H1 (cell line): ENCODE results near the gene SLC36A2. TPM values are rescaled to one million over a fixed set of nuclear protein-coding genes. Genes with fewer than 3 reads are reported as not detected.

Experiments used
- CTCF ChIA-PET: fragments of 300-600 bp; sonication (Branson Sonifier 250); formaldehyde crosslinking; loops from one replicate; lab custom pipeline; 2021; ENCODE audit not compliant: partially characterized antibody; lab: Charles Lee
- POLR2A ChIA-PET: fragments of 300-600 bp; sonication (Branson Sonifier 250); formaldehyde crosslinking; loops from one replicate; lab custom pipeline; 2021; ENCODE audit warnings: inconsistent platforms; ENCODE audit not compliant: partially characterized antibody; lab: Charles Lee
- DNase-seq, 2 experiments: peaks; one replicate each; pipeline versions ENCODE4 v3.0.0 to v3.0.0-alpha.2; 2010 to 2022; ENCODE audit warnings: low spot score in 2 of 2, low read depth in 1 of 2, mixed read lengths in 1 of 2
- FAIRE-seq: peaks from 2 replicates; lab custom pipeline; 2011; peaks lifted over from hg19 to GRCh38; lab: Jason Lieb, UNC
- H2AFZ ChIP-seq: 2 replicates; pipeline ENCODE4 v1.8.1; 2012; ENCODE audit warnings: low read length, inconsistent platforms
- H2AK5ac ChIP-seq: 2 replicates; pipeline ENCODE4 v1.6.1; 2013; ENCODE audit warnings: low read depth, low read length
- H2BK120ac ChIP-seq: replicated peaks from 2 replicates; pipeline ENCODE3; 2013; ENCODE audit warnings: low read depth, low read length, inconsistent platforms
- H2BK12ac ChIP-seq: 2 replicates; pipeline ENCODE4 v1.6.1; 2013; ENCODE audit warnings: low read depth, low read length
- H2BK15ac ChIP-seq: 2 replicates; pipeline ENCODE4 v1.6.1; 2013; ENCODE audit warnings: low read length
- H2BK20ac ChIP-seq: 2 replicates; pipeline ENCODE4 v1.6.1; 2013; ENCODE audit warnings: low read length
- H2BK5ac ChIP-seq: 2 replicates; pipeline ENCODE4 v1.6.1; 2013; ENCODE audit warnings: low read depth, low read length
- H3K14ac ChIP-seq: 2 replicates; pipeline ENCODE4 v1.6.1; 2013; ENCODE audit warnings: inconsistent platforms; ENCODE audit not compliant: insufficient read length
- H3K18ac ChIP-seq: 2 replicates; pipeline ENCODE4 v1.6.1; 2013; ENCODE audit warnings: low read length; ENCODE audit errors: extremely low read depth
- H3K23ac ChIP-seq: 2 replicates; pipeline ENCODE4 v1.6.1; 2013; ENCODE audit warnings: inconsistent platforms; ENCODE audit not compliant: insufficient read length
- H3K23me2 ChIP-seq: 2 replicates; pipeline ENCODE4 v1.6.1; 2013; ENCODE audit warnings: low read depth, low read length
- H3K27ac ChIP-seq: 2 replicates; pipeline ENCODE4 v1.6.1; 2011; ENCODE audit warnings: low read depth, low read length, inconsistent platforms
- H3K27me3 ChIP-seq, 4 experiments: replicated peaks in 1 of 4; 1 replicate in 1 of 4; 2 replicates in 3 of 4; pipeline versions ENCODE4 v1.6.1 to v1.8.1; 2011 to 2013; ENCODE audit warnings: low read length in 3 of 4, mild to moderate bottlenecking in 3 of 4, inconsistent platforms in 2 of 4, mixed read lengths in 2 of 4, moderate library complexity in 1 of 4; ENCODE audit not compliant: control insufficient read depth in 3 of 4, insufficient read depth in 3 of 4; ENCODE audit errors: extremely low read depth in 1 of 4
- H3K36me3 ChIP-seq, 4 experiments: 2 replicates each; pipeline versions ENCODE4 v1.6.1 to v1.8.1; 2011 to 2013; ENCODE audit warnings: mild to moderate bottlenecking in 4 of 4, low read length in 3 of 4, moderate library complexity in 2 of 4, control low read depth in 1 of 4, inconsistent platforms in 1 of 4; ENCODE audit not compliant: insufficient read depth in 4 of 4, control insufficient read depth in 2 of 4
- H3K4ac ChIP-seq: replicated peaks from 2 replicates; pipeline ENCODE3; 2013; ENCODE audit warnings: low read length, low read depth, mixed read lengths, inconsistent platforms; ENCODE audit not compliant: insufficient read length
- H3K4me1 ChIP-seq, 4 experiments: replicated peaks in 1 of 4; 1 replicate in 1 of 4; 2 replicates in 3 of 4; pipeline versions ENCODE4 v1.6.1 to v1.8.1; 2011 to 2013; ENCODE audit warnings: low read length in 3 of 4, inconsistent platforms in 2 of 4, mixed read lengths in 1 of 4; ENCODE audit not compliant: insufficient read depth in 4 of 4, control insufficient read depth in 3 of 4
- H3K4me2 ChIP-seq, 2 experiments: 2 replicates each; pipeline versions ENCODE4 v1.6.1 to v1.8.1; 2011 to 2013; ENCODE audit warnings: low read depth in 2 of 2, low read length in 2 of 2, control low read depth in 1 of 2, inconsistent platforms in 1 of 2, mild to moderate bottlenecking in 1 of 2; ENCODE audit not compliant: insufficient read depth in 1 of 2
- H3K4me3 ChIP-seq, 4 experiments: fragments of 200-600, 300-600 bp in 1 of 4; sonication (generic), shearing (Covaris generic), sonication (Bioruptor Twin) in 1 of 4; 2 replicates each; pipeline versions ENCODE4 v1.5.1 to v1.8.1; 2011 to 2016; ENCODE audit warnings: low read length in 4 of 4, low read depth in 3 of 4, control low read depth in 2 of 4, inconsistent platforms in 2 of 4, mild to moderate bottlenecking in 2 of 4, mixed read lengths in 1 of 4, moderate library complexity in 1 of 4; ENCODE audit not compliant: insufficient read depth in 2 of 4; ENCODE audit errors: extremely low read depth in 1 of 4
- H3K56ac ChIP-seq: replicated peaks from 2 replicates; pipeline ENCODE3; 2013; ENCODE audit warnings: low read depth, mild to moderate bottlenecking, mixed read lengths, low read length, inconsistent platforms; ENCODE audit not compliant: insufficient read length
- H3K79me1 ChIP-seq: 2 replicates; pipeline ENCODE4 v1.6.1; 2013; ENCODE audit warnings: low read depth, low read length, control low read depth
- H3K79me2 ChIP-seq, 2 experiments: 2 replicates each; pipeline versions ENCODE4 v1.6.1 to v1.8.1; 2012 to 2013; ENCODE audit warnings: low read length in 2 of 2, mild to moderate bottlenecking in 2 of 2, inconsistent platforms in 1 of 2; ENCODE audit not compliant: insufficient read depth in 2 of 2, control insufficient read depth in 1 of 2
- H3K9ac ChIP-seq, 4 experiments: replicated peaks in 1 of 4; 1 replicate in 1 of 4; 2 replicates in 3 of 4; pipeline versions ENCODE4 v1.6.1 to v1.8.1; 2011 to 2013; ENCODE audit warnings: low read depth in 3 of 4, low read length in 3 of 4, control low read depth in 2 of 4, mild to moderate bottlenecking in 2 of 4, moderate library complexity in 2 of 4, inconsistent platforms in 1 of 4; ENCODE audit errors: extremely low read depth in 1 of 4
- H3K9me3 ChIP-seq, 2 experiments: 2 replicates each; pipeline versions ENCODE4 v1.6.1 to v1.8.1; 2012 to 2013; ENCODE audit warnings: mild to moderate bottlenecking in 2 of 2, moderate library complexity in 2 of 2, control low read depth in 1 of 2, inconsistent platforms in 1 of 2, low read depth in 1 of 2, low read length in 1 of 2, mixed read lengths in 1 of 2; ENCODE audit not compliant: insufficient read depth in 2 of 2
- H4K20me1 ChIP-seq, 2 experiments: replicated peaks in 1 of 2; 2 replicates each; pipeline versions ENCODE3 to v1.8.1; 2011 to 2013; ENCODE audit warnings: inconsistent platforms in 2 of 2, low read length in 2 of 2, mild to moderate bottlenecking in 1 of 2; ENCODE audit not compliant: insufficient read depth in 2 of 2, control insufficient read depth in 1 of 2
- H4K5ac ChIP-seq: 2 replicates; pipeline ENCODE4 v1.6.1; 2013; ENCODE audit warnings: low read length, low read depth, mixed read lengths, inconsistent platforms; ENCODE audit not compliant: insufficient read length
- H4K8ac ChIP-seq: 2 replicates; pipeline ENCODE4 v1.8.0; 2013; ENCODE audit warnings: mild to moderate bottlenecking, moderate library complexity, low read length, inconsistent platforms; ENCODE audit not compliant: insufficient read depth; ENCODE audit errors: extremely low read depth
- H4K91ac ChIP-seq: replicated peaks from 2 replicates; pipeline ENCODE3; 2013; ENCODE audit warnings: low read length, mixed read lengths, inconsistent platforms; ENCODE audit not compliant: insufficient read length
- CHD1 ChIP-seq: IDR thresholded peaks from 2 replicates; pipeline ENCODE4 v1.6.1; 2012; ENCODE audit warnings: low read depth, low read length, improper control_type of control experiment
- KDM1A ChIP-seq: fragments of 200-600, 300-600 bp; sonication (generic); IDR thresholded peaks from 2 replicates; pipeline ENCODE4 v1.7.1; 2016; ENCODE audit warnings: mild to moderate bottlenecking, low read length, borderline replicate concordance
- RAD21 ChIP-seq, 2 experiments: IDR thresholded peaks in 1 of 2; conservative IDR thresholded peaks in 1 of 2; 2 replicates each; pipeline ENCODE4 v1.6.1; 2011; ENCODE audit warnings: low read depth in 2 of 2, low read length in 2 of 2, improper control_type of control experiment in 1 of 2, inconsistent platforms in 1 of 2, mild to moderate bottlenecking in 1 of 2, moderate library complexity in 1 of 2
- SAP30 ChIP-seq: fragments of 300-600 bp; sonication (generic); IDR thresholded peaks from 2 replicates; pipeline ENCODE4 v1.7.1; 2012; ENCODE audit warnings: low read length, moderate library complexity, mild to moderate bottlenecking, inconsistent platforms; ENCODE audit not compliant: insufficient read depth, insufficient replicate concordance
- SIN3A ChIP-seq, 2 experiments: IDR thresholded peaks in 1 of 2; conservative IDR thresholded peaks in 1 of 2; 2 replicates each; pipeline ENCODE4 v1.6.1; 2011 to 2012; ENCODE audit warnings: low read length in 2 of 2, improper control_type of control experiment in 1 of 2, low read depth in 1 of 2, mild to moderate bottlenecking in 1 of 2
- SP2 ChIP-seq: IDR thresholded peaks from 2 replicates; pipeline ENCODE4 v1.6.1; 2012; ENCODE audit warnings: mild to moderate bottlenecking, low read length, inconsistent platforms
- SP4 ChIP-seq: IDR thresholded peaks from 2 replicates; pipeline ENCODE4 v1.6.1; 2012; ENCODE audit warnings: low read length, inconsistent platforms
- WGBS, 2 experiments: shearing (Covaris generic) in 1 of 2; methylation state at CpG; one replicate each; pipeline versions ENCODE4 v1.1.6 to v1.1.7; 2013 to 2015; ENCODE audit warnings: low lambda C conversion rate in 2 of 2, mixed read lengths in 2 of 2, inconsistent platforms in 1 of 2, low coverage in 1 of 2, missing lambda C conversion rate in 1 of 2; ENCODE audit not compliant: insufficient replicate concordance in 2 of 2, insufficient coverage in 1 of 2, insufficient read length in 1 of 2; ENCODE audit errors: extremely low coverage in 1 of 2, missing lambda C conversion rate in 1 of 2; 5-methylcytosine and 5-hydroxymethylcytosine counted together
- polyA plus RNA-seq, 7 experiments: library from polyadenylated mRNA; depleted of rRNA in 3 of 7; stranded (reverse) in 5 of 7; unstranded in 2 of 7; fragments of >200 nt in 5 of 7; fragments of 200-250 nt in 2 of 7; gene quantifications; 1 replicate in 5 of 7; 2 replicates in 1 of 7; 4 replicates in 1 of 7; pipeline versions ENCODE4 v1.2.1 to v1.2.3, GENCODE V29; 2011 to 2013; ENCODE audit warnings: missing spikeins in 2 of 7, mixed read lengths in 2 of 7
- total RNA-seq: library from RNA; stranded (reverse); fragmentation: NEBNext Ultra II Directional; extraction: Animal tissue kit (Norgen Biotek cat#: 25700); gene quantifications from 2 replicates; pipeline ENCODE4 v1.2.1, GENCODE V29; 2021
- TF ChIP-seq, protein P1 (sequence below): IDR thresholded peaks from 2 replicates; pipeline ENCODE4 v1.6.1; 2012; ENCODE audit warnings: inconsistent platforms
- TF ChIP-seq, protein P2 (sequence below): IDR thresholded peaks from 2 replicates; pipeline ENCODE4 v1.6.1; 2012; ENCODE audit warnings: low read length, inconsistent platforms
- TF ChIP-seq, protein P3 (sequence below): IDR thresholded peaks from 2 replicates; pipeline ENCODE4 v1.6.1; 2011; ENCODE audit warnings: low read depth, mild to moderate bottlenecking, low read length; ENCODE audit not compliant: insufficient read depth

Gene SLC36A2
- total and polyA plus RNA-seq, 2 of the 8 experiments (the other 6 are each of a cell fraction or from before 2014, with no cell fraction given): 0.30 TPM; not detected in 1

DNA sequence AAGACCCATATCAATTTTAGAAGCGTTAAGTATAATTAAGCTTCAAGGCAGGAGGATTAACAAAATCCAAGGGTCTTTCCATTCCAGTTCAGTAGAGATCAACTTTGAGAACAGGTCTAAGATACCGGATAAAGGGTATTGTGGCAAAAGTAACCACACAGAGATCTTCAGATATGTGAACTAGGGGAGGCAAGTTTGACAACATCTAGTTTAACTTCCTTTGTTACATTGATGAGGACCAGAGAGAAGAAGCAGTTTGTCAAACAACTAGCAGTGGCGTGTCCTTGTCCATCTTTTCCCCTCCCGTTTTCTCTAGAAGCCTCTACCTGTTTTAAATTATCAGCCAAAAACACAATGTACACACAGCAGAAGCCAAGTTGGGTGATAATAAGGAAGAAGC is 8.6 kb downstream of the SLC36A2 start:
- 79% methylated on average over 4 of the region's 4 CpGs; no CpG with 5 or more reads in 1 of the 2 experiments for WGBS, 2 experiments
- Histone ChIP-seq H3K4me3 (no peak overlapping the region), H3K23ac (no peak overlapping the region), H3K4me2 (no peak overlapping the region), H4K91ac (no peak overlapping the region), H2BK5ac (no peak overlapping the region), H3K27me3 (peaks cover 0 to 2% (median 0%) of the 10 kb centered on the region in 4 experiments; a peak in 1 of 7 replicates), H4K5ac (no peak overlapping the region), H2BK15ac (no peak overlapping the region), H3K9me3 (no peaks in the 10 kb centered on the region), H2AFZ (no peak overlapping the region), H2BK20ac (no peak overlapping the region), H3K23me2 (no peaks in the 10 kb centered on the region; the same call in 1 of the 2 replicates), H3K14ac (no peak overlapping the region), H3K27ac (no peak overlapping the region), H3K56ac (no peak overlapping the region), H4K8ac (no peak overlapping the region), H3K4ac (no peak overlapping the region), H3K79me1 (no peaks in the 10 kb centered on the region), H3K4me1 (no peaks in the 10 kb centered on the region), H3K9ac (no peak overlapping the region), H2AK5ac (no peak overlapping the region), H2BK12ac (no peak overlapping the region), H4K20me1 (no peaks in the 10 kb centered on the region), H3K36me3 (no peaks in the 10 kb centered on the region), H2BK120ac (no peak overlapping the region), H3K18ac (no peak overlapping the region), H3K79me2 (no peaks in the 10 kb centered on the region)
- POLR2A ChIA-PET: interaction anchor here (1.3 kb wide), 1 partner anchor 20 kb away, joined by 4 read pairs; no protein-coding TSS in a partner anchor
- DNase-seq (no peak), FAIRE-seq (no peak)
- CTCF ChIA-PET: interaction anchor here (0.6 to 1.1 kb wide), 3 partner anchors 16 to 232 kb away, joined by 3 read pairs; no protein-coding TSS in a partner anchor
- TF ChIP-seq KDM1A (no peak), CHD1 (no peak), SP2 (no peak), SP4 (no peak), SIN3A (conservative IDR thresholded peaks at IDR 0.05 in 1 of 2, IDR thresholded peaks at IDR 0.05 in 1 of 2; ENCODE audit: low read depth in 1 of 2, low read length in 2 of 2) (no peak), SAP30 (no peak), RAD21 (IDR thresholded peaks at IDR 0.05 in 1 of 2, conservative IDR thresholded peaks at IDR 0.05 in 1 of 2; ENCODE audit: low read depth in 2 of 2, low read length in 2 of 2) (no peak)
- TF ChIP-seq, protein P1, sequence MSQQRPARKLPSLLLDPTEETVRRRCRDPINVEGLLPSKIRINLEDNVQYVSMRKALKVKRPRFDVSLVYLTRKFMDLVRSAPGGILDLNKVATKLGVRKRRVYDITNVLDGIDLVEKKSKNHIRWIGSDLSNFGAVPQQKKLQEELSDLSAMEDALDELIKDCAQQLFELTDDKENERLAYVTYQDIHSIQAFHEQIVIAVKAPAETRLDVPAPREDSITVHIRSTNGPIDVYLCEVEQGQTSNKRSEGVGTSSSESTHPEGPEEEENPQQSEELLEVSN: no peak
- TF ChIP-seq, protein P2, sequence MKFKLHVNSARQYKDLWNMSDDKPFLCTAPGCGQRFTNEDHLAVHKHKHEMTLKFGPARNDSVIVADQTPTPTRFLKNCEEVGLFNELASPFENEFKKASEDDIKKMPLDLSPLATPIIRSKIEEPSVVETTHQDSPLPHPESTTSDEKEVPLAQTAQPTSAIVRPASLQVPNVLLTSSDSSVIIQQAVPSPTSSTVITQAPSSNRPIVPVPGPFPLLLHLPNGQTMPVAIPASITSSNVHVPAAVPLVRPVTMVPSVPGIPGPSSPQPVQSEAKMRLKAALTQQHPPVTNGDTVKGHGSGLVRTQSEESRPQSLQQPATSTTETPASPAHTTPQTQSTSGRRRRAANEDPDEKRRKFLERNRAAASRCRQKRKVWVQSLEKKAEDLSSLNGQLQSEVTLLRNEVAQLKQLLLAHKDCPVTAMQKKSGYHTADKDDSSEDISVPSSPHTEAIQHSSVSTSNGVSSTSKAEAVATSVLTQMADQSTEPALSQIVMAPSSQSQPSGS: no peak
- TF ChIP-seq, protein P3, sequence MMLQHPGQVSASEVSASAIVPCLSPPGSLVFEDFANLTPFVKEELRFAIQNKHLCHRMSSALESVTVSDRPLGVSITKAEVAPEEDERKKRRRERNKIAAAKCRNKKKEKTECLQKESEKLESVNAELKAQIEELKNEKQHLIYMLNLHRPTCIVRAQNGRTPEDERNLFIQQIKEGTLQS: no peak
